Gastrocnemius medialis (tissue), 4 donors: ENCODE results near the gene CKAP5. TPM values are rescaled to one million over a fixed set of nuclear protein-coding genes. Genes with fewer than 3 reads are reported as not detected.

ENCODE experiments used
- ATAC-seq, 2 donors: fragments of 150-250 bp; one replicate each; pipeline ENCODE4 v1.9.1; 2016
- DNase-seq, 2 donors: peaks; one replicate each; pipeline ENCODE4 v3.0.0-alpha.2; 2019
- H3K27ac ChIP-seq, 4 donors: fragments of 200-600 bp; sonication (generic); 1 replicate in 1 of 4; 2 replicates in 3 of 4; pipeline ENCODE4 v1.5.1; 2016 to 2018; ENCODE audit warnings: mild to moderate bottlenecking in 2 of 4, moderate library complexity in 1 of 4
- H3K27me3 ChIP-seq, 3 donors: fragments of 200-600 bp; sonication (generic) in 2 of 3; 1 replicate in 1 of 3; 2 replicates in 2 of 3; pipeline versions ENCODE4 v1.5.1 to v1.6.0; 2016 to 2019; ENCODE audit warnings: mild to moderate bottlenecking in 1 of 3, moderate library complexity in 1 of 3
- H3K36me3 ChIP-seq, 2 donors: fragments of 200-600 bp; sonication (generic) in 1 of 2; one replicate each; pipeline ENCODE4 v1.5.1; 2017 to 2018
- H3K4me1 ChIP-seq, 2 donors: fragments of 200-600 bp; sonication (generic) in 1 of 2; one replicate each; pipeline ENCODE4 v1.5.1; 2016 to 2017; ENCODE audit warnings: mild to moderate bottlenecking in 2 of 2
- H3K4me3 ChIP-seq, 4 donors: fragments of 200-600 bp; sonication (generic) in 3 of 4; 1 replicate in 1 of 4; 2 replicates in 3 of 4; pipeline ENCODE4 v1.5.1; 2016 to 2019; ENCODE audit warnings: mild to moderate bottlenecking in 2 of 4
- H3K9me3 ChIP-seq, 3 donors: fragments of 200-600 bp; sonication (generic) in 2 of 3; 1 replicate in 1 of 3; 2 replicates in 2 of 3; pipeline ENCODE4 v1.5.1; 2016 to 2019
- POLR2A ChIP-seq, 2 donors: fragments of 450-650 bp; IDR thresholded peaks; one replicate each; pipeline ENCODE4 v1.6.1; 2017; ENCODE audit warnings: antibody characterized with exemption in 2 of 2, mild to moderate bottlenecking in 2 of 2, moderate library complexity in 2 of 2
- in situ Hi-C, 4 donors: fragments of 200-750 bp; cut with MboI; loops; one replicate each; pipeline versions ENCODE4 v1.15.0 to v1.8.0; 2017; ENCODE audit warnings: low sequenced_read_pairs in 4 of 4
- intact Hi-C: fragments of 100-400 bp; cut with DNase I; formaldehyde crosslinking; loops from one replicate; pipeline ENCODE4 v1.15.1; 2023; ENCODE audit warnings: low total_unique reads
- total RNA-seq, 4 donors: library from RNA; depleted of rRNA; stranded (reverse); fragments of >200 nt; gene quantifications; one replicate each; pipeline versions ENCODE4 v1.1.0 to v1.2.3, GENCODE V29; 2016
- TF ChIP-seq, protein P1 (sequence below), 5 experiments: fragments of 450-650 bp in 3 of 5; fragments of 200-600 bp in 2 of 5; sonication (generic) in 2 of 5; IDR thresholded peaks in 4 of 5; conservative IDR thresholded peaks in 1 of 5; 1 replicate in 4 of 5; 2 replicates in 1 of 5; pipeline ENCODE4 v1.5.1; 2016 to 2019; ENCODE audit warnings: antibody characterized with exemption in 5 of 5, mild to moderate bottlenecking in 3 of 5, moderate library complexity in 3 of 5

Gene CKAP5
- total RNA-seq, 4 donors from 2014 or later, result 43.6 to 89.6 (median 65.0) TPM

DNA sequence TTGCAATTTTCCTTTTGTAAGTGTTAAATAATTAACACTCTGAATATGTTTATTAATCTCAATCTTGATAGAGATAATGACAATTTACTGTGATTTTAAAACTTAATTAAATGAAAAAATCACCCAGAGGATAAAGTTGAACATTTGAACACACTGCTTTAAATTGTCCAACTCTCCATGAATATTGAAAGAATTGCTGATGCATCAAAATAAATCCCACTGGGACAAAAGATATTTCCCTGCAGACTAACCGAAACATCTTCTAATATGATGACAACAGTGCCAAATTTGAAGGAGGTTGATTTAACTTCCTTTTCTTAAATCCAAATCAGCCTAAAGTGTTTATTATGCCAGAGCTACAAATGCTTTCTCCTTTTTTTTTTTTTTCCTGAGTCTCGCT is 79.4 kb downstream of the CKAP5 start:
- ATAC-seq (no peak), DNase-seq (no peak)
- Histone ChIP-seq H3K36me3 (peaks cover 4 to 94% of the 10 kb centered on the region in 2 donors), H3K27ac (no peak overlapping the region), H3K9me3 (no peaks in the 10 kb centered on the region), H3K27me3 (no peaks in the 10 kb centered on the region), H3K4me3 (no peak overlapping the region), H3K4me1 (peaks cover 0 to 4% of the 10 kb centered on the region in 2 donors)
- TF ChIP-seq POLR2A (IDR thresholded peaks at IDR 0.05), result no peak
- TF ChIP-seq, protein P1, sequence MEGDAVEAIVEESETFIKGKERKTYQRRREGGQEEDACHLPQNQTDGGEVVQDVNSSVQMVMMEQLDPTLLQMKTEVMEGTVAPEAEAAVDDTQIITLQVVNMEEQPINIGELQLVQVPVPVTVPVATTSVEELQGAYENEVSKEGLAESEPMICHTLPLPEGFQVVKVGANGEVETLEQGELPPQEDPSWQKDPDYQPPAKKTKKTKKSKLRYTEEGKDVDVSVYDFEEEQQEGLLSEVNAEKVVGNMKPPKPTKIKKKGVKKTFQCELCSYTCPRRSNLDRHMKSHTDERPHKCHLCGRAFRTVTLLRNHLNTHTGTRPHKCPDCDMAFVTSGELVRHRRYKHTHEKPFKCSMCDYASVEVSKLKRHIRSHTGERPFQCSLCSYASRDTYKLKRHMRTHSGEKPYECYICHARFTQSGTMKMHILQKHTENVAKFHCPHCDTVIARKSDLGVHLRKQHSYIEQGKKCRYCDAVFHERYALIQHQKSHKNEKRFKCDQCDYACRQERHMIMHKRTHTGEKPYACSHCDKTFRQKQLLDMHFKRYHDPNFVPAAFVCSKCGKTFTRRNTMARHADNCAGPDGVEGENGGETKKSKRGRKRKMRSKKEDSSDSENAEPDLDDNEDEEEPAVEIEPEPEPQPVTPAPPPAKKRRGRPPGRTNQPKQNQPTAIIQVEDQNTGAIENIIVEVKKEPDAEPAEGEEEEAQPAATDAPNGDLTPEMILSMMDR (IDR thresholded peaks at IDR 0.05 in 4 of 5, conservative IDR thresholded peaks at IDR 0.05 in 1 of 5), result no peak
- in situ Hi-C loops (no loop called here), intact Hi-C loops (no loop called here)

DNA sequence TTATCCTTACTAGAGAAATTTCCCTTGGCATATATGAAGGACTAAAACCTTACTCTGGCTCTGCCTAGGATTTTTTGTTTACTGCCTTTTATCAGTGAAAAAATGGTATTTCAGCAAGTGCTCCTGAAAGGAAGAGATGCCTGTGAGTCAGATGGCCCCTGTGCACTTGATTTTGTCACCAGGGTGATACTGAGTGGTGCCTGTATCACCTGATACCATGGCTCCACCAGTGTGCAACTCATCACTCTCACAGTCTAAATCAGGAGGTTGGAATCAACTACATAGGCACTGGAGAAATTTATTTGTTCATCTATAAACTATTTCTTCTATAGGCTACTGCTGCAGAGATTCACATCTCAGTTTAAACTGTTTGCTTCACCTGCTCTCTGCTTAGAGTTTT is 83.8 kb downstream of the CKAP5 start:
- peak; percentile 8 to 53 for DNase-seq
- intact Hi-C loops (loop anchor here (5.0 kb wide), 1 partner anchor 35 kb away; no protein-coding TSS in a partner anchor), in situ Hi-C loops (no loop called here)
- peak in 1 of 2 donors; percentile 34 for TF ChIP-seq POLR2A (IDR thresholded peaks at IDR 0.05)
- TF ChIP-seq, protein P1 (IDR thresholded peaks at IDR 0.05 in 4 of 5, conservative IDR thresholded peaks at IDR 0.05 in 1 of 5), result no peak
- no peaks in the 10 kb centered on the region for H3K27me3 ChIP-seq
- peak overlapping the region; percentile 73 to 84 (median 82) for H3K27ac ChIP-seq
- peak; percentile 64 to 68 for ATAC-seq
- H3K4me1 ChIP-seq, result peaks cover 0 to 15% of the 10 kb centered on the region in 2 donors
- no peaks in the 10 kb centered on the region for H3K9me3 ChIP-seq
- peaks cover 4 to 96% of the 10 kb centered on the region in 2 donors for H3K36me3 ChIP-seq
- no peak overlapping the region for H3K4me3 ChIP-seq

DNA sequence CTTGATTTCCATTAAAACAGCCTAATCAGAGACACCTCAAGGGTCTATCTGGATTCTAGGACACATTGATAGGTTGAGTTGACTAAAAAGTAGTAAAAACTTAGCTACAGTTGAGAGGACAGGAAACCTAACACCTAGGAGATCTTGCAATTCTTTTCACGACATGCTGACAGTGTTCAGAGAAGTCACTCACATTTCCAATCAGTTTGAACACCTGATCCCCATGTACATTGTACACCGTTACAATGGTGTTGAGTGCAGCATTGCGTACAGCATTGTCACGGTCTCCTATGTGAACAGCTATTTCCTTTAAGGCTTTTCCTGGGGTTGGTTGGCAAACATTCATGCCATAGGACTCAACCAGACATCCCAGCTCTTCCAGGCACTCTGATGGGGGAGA is 84.3 kb downstream of the CKAP5 start:
- H3K27ac ChIP-seq, result peak overlapping the region; percentile 73 to 84 (median 82)
- peaks cover 4 to 96% of the 10 kb centered on the region in 2 donors for H3K36me3 ChIP-seq
- in situ Hi-C loops, result no loop called here
- no peaks in the 10 kb centered on the region for H3K27me3 ChIP-seq
- no peak for TF ChIP-seq POLR2A (IDR thresholded peaks at IDR 0.05)
- TF ChIP-seq, protein P1 (IDR thresholded peaks at IDR 0.05 in 4 of 5, conservative IDR thresholded peaks at IDR 0.05 in 1 of 5), result no peak
- DNase-seq, result no peak
- H3K9me3 ChIP-seq, result no peaks in the 10 kb centered on the region
- intact Hi-C loops, result loop anchor here (2.0 to 5.0 kb wide), 2 partner anchors 35 to 51 kb away; no protein-coding TSS in a partner anchor
- H3K4me3 ChIP-seq, result no peak overlapping the region
- ATAC-seq, result peak; percentile 47 to 63
- peaks cover 0 to 15% of the 10 kb centered on the region in 2 donors for H3K4me1 ChIP-seq

DNA sequence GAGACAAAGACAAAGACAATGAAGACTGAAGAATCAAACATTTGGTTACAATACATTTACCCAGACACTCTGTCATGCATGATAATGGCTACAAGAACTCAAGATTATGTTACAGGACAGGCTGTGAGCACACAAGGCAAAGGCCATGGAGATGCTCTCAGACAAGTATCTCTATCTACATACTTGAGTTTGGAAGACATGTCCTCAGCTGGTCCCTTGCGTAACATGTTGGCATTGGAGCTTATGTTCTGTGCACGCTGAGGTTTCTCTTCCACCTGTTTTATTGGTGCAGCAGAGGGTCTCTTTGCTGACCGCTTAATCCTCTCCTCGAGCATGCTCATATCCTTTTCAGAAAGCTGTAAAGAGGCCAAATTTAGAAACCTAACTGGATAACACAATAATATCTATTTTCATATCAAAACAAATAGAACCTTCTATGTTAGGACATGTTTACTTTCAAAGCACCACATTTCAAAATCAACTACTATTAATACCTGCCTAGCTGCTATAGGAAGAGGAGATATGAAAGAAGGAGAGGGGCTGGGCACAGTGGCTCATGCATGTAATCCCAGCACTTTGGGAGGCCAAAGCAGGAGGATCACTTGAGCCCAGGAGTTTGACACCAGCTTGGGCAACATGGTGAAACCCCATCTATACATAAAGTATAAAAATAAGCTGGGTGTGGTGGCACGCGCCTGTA is 85.5 kb downstream of the CKAP5 start:
- no peaks in the 10 kb centered on the region for H3K27me3 ChIP-seq
- H3K9me3 ChIP-seq, result no peaks in the 10 kb centered on the region
- H3K27ac ChIP-seq, result peak overlapping the region; percentile 73 to 84 (median 82)
- intact Hi-C loops, result loop anchor here (2.0 to 5.0 kb wide), 2 partner anchors 37 to 50 kb away; no protein-coding TSS in a partner anchor
- peak; percentile 77 to 91 for ATAC-seq
- peaks cover 0 to 96% of the 10 kb centered on the region in 2 donors for H3K36me3 ChIP-seq
- peaks cover 0 to 15% of the 10 kb centered on the region in 2 donors for H3K4me1 ChIP-seq
- peak; percentile 63 to 87 for DNase-seq
- in situ Hi-C loops, result no loop called here
- H3K4me3 ChIP-seq, result no peak overlapping the region
- TF ChIP-seq, protein P1 (IDR thresholded peaks at IDR 0.05 in 4 of 5, conservative IDR thresholded peaks at IDR 0.05 in 1 of 5), result no peak
- TF ChIP-seq POLR2A (IDR thresholded peaks at IDR 0.05), result peak in 1 of 2 donors; percentile 46
